Mammary epithelial cell (primary cell): ENCODE results near the gene YBX2.
A peak's percentile ranks its signal among the peaks of the same experiment; 100 is the strongest.

Source experiments
- EZH2 ChIP-seq: IDR thresholded peaks from 2 replicates; pipeline ENCODE4 v1.6.1; 2012; ENCODE audit warnings: low read length, inconsistent platforms, borderline replicate concordance
- TF ChIP-seq, protein P1 (sequence below), 2 donors: IDR thresholded peaks in 1 of 2; conservative IDR thresholded peaks in 1 of 2; 2 replicates each; pipeline ENCODE4 v1.5.1; 2011 to 2012; ENCODE audit warnings: inconsistent platforms in 2 of 2, low read length in 2 of 2, mild to moderate bottlenecking in 2 of 2, control low read depth in 1 of 2, low read depth in 1 of 2; ENCODE audit not compliant: insufficient read depth in 1 of 2; ENCODE audit errors: extremely low read depth in 1 of 2

DNA sequence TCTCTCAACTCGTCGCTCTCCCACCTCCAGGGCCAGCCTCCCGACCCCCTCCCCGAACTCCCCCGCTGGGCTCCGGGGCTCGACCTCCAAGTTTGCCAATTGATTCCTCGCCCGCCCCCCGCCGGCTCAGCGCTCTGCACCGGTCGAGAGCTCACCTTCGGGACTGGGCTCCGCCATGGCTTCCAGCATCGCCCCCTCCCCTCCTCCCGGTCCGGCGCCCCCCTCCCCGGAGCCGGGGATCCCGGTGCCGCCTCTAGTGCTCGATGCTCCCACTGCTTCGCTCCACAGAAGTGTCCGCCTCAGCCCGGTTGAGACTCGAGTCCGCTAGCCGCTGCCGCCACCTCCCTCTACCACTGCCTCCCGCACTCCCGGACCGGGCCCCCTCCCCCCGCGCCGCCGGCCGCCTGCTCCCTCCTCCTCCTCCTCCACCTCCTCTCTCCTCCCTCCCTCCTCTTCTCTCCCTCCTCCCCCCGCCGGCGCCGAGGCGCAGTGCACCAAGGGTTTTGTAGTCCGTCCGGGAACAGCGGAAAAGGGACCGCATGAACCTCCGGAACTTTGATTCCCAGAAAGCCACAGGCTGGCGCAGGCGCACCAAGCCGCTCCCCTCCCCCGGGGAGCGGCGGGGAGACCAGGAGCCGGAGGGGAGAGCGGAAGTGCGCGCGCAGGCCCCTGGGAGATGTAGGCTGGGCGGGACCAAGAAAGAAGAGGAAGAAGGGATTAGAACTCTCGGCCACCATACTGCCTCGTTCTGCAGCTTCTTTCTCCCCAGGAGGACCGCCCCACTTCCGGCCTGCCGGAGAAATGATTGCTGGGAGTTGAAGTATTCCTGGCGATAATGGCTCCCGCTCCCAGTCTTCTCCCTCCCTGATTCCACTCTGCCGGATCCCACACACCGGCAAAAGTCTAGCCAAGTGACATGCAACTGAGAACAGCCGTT lies 55.1 kb downstream of the YBX2 start, which contains the start of gene PHF23:
- TF ChIP-seq, protein P1, sequence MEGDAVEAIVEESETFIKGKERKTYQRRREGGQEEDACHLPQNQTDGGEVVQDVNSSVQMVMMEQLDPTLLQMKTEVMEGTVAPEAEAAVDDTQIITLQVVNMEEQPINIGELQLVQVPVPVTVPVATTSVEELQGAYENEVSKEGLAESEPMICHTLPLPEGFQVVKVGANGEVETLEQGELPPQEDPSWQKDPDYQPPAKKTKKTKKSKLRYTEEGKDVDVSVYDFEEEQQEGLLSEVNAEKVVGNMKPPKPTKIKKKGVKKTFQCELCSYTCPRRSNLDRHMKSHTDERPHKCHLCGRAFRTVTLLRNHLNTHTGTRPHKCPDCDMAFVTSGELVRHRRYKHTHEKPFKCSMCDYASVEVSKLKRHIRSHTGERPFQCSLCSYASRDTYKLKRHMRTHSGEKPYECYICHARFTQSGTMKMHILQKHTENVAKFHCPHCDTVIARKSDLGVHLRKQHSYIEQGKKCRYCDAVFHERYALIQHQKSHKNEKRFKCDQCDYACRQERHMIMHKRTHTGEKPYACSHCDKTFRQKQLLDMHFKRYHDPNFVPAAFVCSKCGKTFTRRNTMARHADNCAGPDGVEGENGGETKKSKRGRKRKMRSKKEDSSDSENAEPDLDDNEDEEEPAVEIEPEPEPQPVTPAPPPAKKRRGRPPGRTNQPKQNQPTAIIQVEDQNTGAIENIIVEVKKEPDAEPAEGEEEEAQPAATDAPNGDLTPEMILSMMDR (conservative IDR thresholded peaks at IDR 0.05 in 1 of 2, IDR thresholded peaks at IDR 0.05 in 1 of 2; ENCODE audit: extremely low read depth in 1 of 2, insufficient read depth in 1 of 2, low read depth in 1 of 2, low read length in 2 of 2): peak in 1 of 2 donors; percentile 7
- TF ChIP-seq EZH2: no peak
